Thymus (tissue), 11 donors: Measurements from ENCODE around the gene SIPA1L3. TPM values are rescaled to one million over a fixed set of nuclear protein-coding genes. Genes with fewer than 3 reads are reported as not detected.
A peak's percentile ranks its signal among the peaks of the same experiment; 100 is the strongest.

Experiments used
- DNase-seq, 9 donors: peaks; one replicate each; pipeline ENCODE4 v3.0.0-alpha.2; 2013; ENCODE audit warnings: low spot score in 9 of 9, low read depth in 6 of 9, missing footprints in 1 of 9
- H3K27ac ChIP-seq, 2 donors: one replicate each; pipeline ENCODE4 v1.5.1; 2013; ENCODE audit warnings: control low read depth in 1 of 2, low read depth in 1 of 2, low read length in 1 of 2, mild to moderate bottlenecking in 1 of 2, moderate library complexity in 1 of 2
- H3K27me3 ChIP-seq, 2 donors: one replicate each; pipeline ENCODE4 v1.5.1; 2013; ENCODE audit warnings: low read length in 1 of 2; ENCODE audit not compliant: control insufficient read depth in 2 of 2, insufficient read depth in 1 of 2
- H3K36me3 ChIP-seq, 2 donors: one replicate each; pipeline ENCODE4 v1.5.1; 2013; ENCODE audit warnings: low read length in 1 of 2, mild to moderate bottlenecking in 1 of 2, moderate library complexity in 1 of 2; ENCODE audit not compliant: control insufficient read depth in 2 of 2, insufficient read depth in 2 of 2
- H3K4me1 ChIP-seq, 2 donors: one replicate each; pipeline ENCODE4 v1.5.1; 2013; ENCODE audit warnings: low read length in 2 of 2; ENCODE audit not compliant: control insufficient read depth in 2 of 2, insufficient read depth in 2 of 2
- H3K4me3 ChIP-seq, 2 donors: one replicate each; pipeline ENCODE4 v1.5.1; 2013; ENCODE audit warnings: low read length in 2 of 2, control low read depth in 1 of 2, mild to moderate bottlenecking in 1 of 2
- H3K9me3 ChIP-seq, 2 donors: one replicate each; pipeline ENCODE4 v1.5.1; 2013; ENCODE audit warnings: low read length in 1 of 2, mild to moderate bottlenecking in 1 of 2; ENCODE audit not compliant: control insufficient read depth in 2 of 2, insufficient read depth in 1 of 2
- WGBS: extraction: QIAGEN DNeasy Blood & Tissue Kit; methylation state at CpG from one replicate; pipeline ENCODE4 v1.1.7; 2013; 5-methylcytosine and 5-hydroxymethylcytosine counted together
- polyA plus RNA-seq: library from polyadenylated mRNA; stranded (reverse); fragments of 200-250 nt; gene quantifications from one replicate; pipeline ENCODE4 v1.2.3, GENCODE V29; 2013
- total RNA-seq: library from RNA; stranded (reverse); fragments of 120-200 nt; gene quantifications from one replicate; pipeline ENCODE4 v1.2.4, GENCODE V29; 2013
- donor health status: healthy.

Gene SIPA1L3
- total and polyA plus RNA-seq, 2 donors, result 5.0 to 6.0 TPM

GRCh38 chr19:37876032-37876431, 31.0 kb upstream of the SIPA1L3 start:
- Histone ChIP-seq H3K4me3 (no peak overlapping the region), H3K27me3 (no peaks in the 10 kb centered on the region), H3K27ac (no peak overlapping the region), H3K9me3 (no peaks in the 10 kb centered on the region), H3K36me3 (no peaks in the 10 kb centered on the region), H3K4me1 (no peaks in the 10 kb centered on the region)
- WGBS, result 49% methylated on average over 2 of the region's 2 CpGs
- DNase-seq, result no peak

GRCh38 chr19:37877147-37877546, 29.9 kb upstream of the SIPA1L3 start:
- 96% methylated on average over 3 of the region's 3 CpGs for WGBS
- no peak overlapping the region for H3K4me3 ChIP-seq
- H3K27ac ChIP-seq, result no peak overlapping the region
- H3K4me1 ChIP-seq, result no peaks in the 10 kb centered on the region
- no peaks in the 10 kb centered on the region for H3K27me3 ChIP-seq
- H3K36me3 ChIP-seq, result no peaks in the 10 kb centered on the region
- no peaks in the 10 kb centered on the region for H3K9me3 ChIP-seq
- DNase-seq, result no peak

- Histone ChIP-seq H3K4me3 (no peak overlapping the region), H3K36me3 (no peaks in the 10 kb centered on the region), H3K27me3 (no peaks in the 10 kb centered on the region), H3K4me1 (no peaks in the 10 kb centered on the region), H3K27ac (no peak overlapping the region), H3K9me3 (peaks cover 0 to 8% of the 10 kb centered on the region in 2 donors)
- DNase-seq, result no peak
- WGBS, result 94% methylated on average over 1 of the region's 1 CpG
These were observed 21.6 kb upstream of the SIPA1L3 start for GRCh38 chr19:37885392-37885791.

GRCh38 chr19:37886571-37886970, 20.4 kb upstream of the SIPA1L3 start:
- Histone ChIP-seq H3K4me1 (no peaks in the 10 kb centered on the region), H3K9me3 (peaks cover 0 to 8% of the 10 kb centered on the region in 2 donors), H3K36me3 (no peaks in the 10 kb centered on the region), H3K4me3 (no peak overlapping the region), H3K27me3 (no peaks in the 10 kb centered on the region), H3K27ac (no peak overlapping the region)
- WGBS, result 76% methylated on average over 1 of the region's 1 CpG
- DNase-seq, result no peak

GRCh38 chr19:37893845-37894575, 13.0 kb upstream of the SIPA1L3 start:
- Histone ChIP-seq H3K27me3 (no peaks in the 10 kb centered on the region), H3K27ac (no peak overlapping the region), H3K9me3 (no peaks in the 10 kb centered on the region), H3K36me3 (no peaks in the 10 kb centered on the region), H3K4me3 (no peak overlapping the region), H3K4me1 (no peaks in the 10 kb centered on the region)
- DNase-seq, result no peak
- WGBS, result 94% methylated on average over 11 of the region's 11 CpGs

- WGBS, result 95% methylated on average over 8 of the region's 8 CpGs
- Histone ChIP-seq H3K36me3 (no peaks in the 10 kb centered on the region), H3K27me3 (no peaks in the 10 kb centered on the region), H3K27ac (no peak overlapping the region), H3K9me3 (no peaks in the 10 kb centered on the region), H3K4me3 (no peak overlapping the region), H3K4me1 (no peaks in the 10 kb centered on the region)
- DNase-seq, result no peak
These were observed 10.8 kb upstream of the SIPA1L3 start for GRCh38 chr19:37896180-37896579.

GRCh38 chr19:37899453-37899852, 7.6 kb upstream of the SIPA1L3 start:
- no peaks in the 10 kb centered on the region for H3K4me1 ChIP-seq
- DNase-seq, result no peak
- no peaks in the 10 kb centered on the region for H3K36me3 ChIP-seq
- no peak overlapping the region for H3K27ac ChIP-seq
- H3K9me3 ChIP-seq, result no peaks in the 10 kb centered on the region
- 80% methylated on average over 1 of the region's 1 CpG for WGBS
- H3K4me3 ChIP-seq, result no peak overlapping the region
- no peaks in the 10 kb centered on the region for H3K27me3 ChIP-seq

GRCh38 chr19:37899966-37900365, 7.0 kb upstream of the SIPA1L3 start:
- Histone ChIP-seq H3K27ac (no peak overlapping the region), H3K4me1 (no peaks in the 10 kb centered on the region), H3K27me3 (no peaks in the 10 kb centered on the region), H3K9me3 (no peaks in the 10 kb centered on the region), H3K36me3 (no peaks in the 10 kb centered on the region), H3K4me3 (no peak overlapping the region)
- WGBS, result 87% methylated on average over 2 of the region's 2 CpGs
- DNase-seq, result no peak

- H3K27ac ChIP-seq, result no peak overlapping the region
These were observed 4.3 kb upstream of the SIPA1L3 start for GRCh38 chr19:37902668-37903067.

More at GRCh38 chr19:37902668-37903067, 4.3 kb upstream of the SIPA1L3 start:
- H3K36me3 ChIP-seq, result no peaks in the 10 kb centered on the region
- H3K4me1 ChIP-seq, result peaks cover 0 to under 1% of the 10 kb centered on the region in 2 donors
- peak in 8 of 9 donors; percentile 40 to 80 (median 60) for DNase-seq
- H3K4me3 ChIP-seq, result no peak overlapping the region
- under 1% methylated on average over 4 of the region's 4 CpGs for WGBS
- H3K27me3 ChIP-seq, result no peaks in the 10 kb centered on the region
- no peaks in the 10 kb centered on the region for H3K9me3 ChIP-seq
